Breast epithelium (tissue), 3 donors: ENCODE results near the gene NFIX.

Source experiments
- POLR2A ChIP-seq: fragments of 450-650 bp; IDR thresholded peaks from one replicate; pipeline ENCODE4 v1.6.1; 2016; ENCODE audit warnings: antibody characterized with exemption, mild to moderate bottlenecking, moderate library complexity
- POLR2AphosphoS5 ChIP-seq, 3 donors: sonication (generic); formaldehyde crosslinking; IDR thresholded peaks; one replicate each; pipeline ENCODE4 v1.6.1; 2017; ENCODE audit warnings: antibody characterized with exemption in 3 of 3

DNA sequence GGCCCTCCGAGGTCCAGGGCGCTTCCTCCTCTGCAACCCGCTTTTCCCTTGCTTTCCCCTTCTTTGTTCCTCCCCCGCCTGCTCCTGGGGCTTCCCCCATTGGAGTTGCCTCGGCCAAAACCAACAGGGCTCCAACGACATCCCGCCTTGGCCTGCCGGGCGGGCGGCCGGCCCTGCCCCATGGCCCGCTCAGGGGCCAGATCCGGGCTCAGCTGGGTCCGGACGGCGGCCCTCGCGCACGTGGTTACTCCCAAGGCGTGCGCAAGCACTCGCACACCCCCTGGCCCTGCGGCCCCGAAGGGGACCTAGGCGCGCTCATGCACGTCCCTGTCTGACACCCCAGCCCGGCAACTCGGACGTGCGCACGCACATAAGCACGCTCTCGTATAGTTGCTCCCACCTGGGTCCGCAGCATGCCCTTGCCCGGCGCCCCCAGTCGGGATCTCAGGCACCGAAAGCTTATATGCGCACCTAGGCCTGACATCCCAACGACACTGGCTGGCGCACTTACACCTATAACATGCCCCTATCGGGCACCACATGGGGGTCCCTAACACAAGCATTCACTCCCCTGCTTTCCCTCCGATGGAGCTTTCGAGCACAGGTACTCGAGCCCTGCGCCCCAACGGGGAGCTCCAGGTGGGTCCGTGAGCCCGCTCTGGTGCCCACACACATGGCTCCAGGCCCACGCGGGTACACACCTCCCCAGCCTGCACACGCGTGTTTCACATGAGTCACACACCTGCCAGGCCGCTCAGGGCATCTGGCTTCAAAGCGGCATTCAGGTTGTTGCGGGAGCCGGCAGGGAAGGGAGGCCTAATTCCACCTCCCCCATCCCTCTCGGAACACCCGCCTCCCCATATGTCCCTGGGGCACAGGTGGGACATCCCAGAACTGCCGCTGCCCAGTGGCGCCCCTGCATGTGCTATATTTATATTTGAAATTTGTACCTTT is 15.0 kb downstream of the NFIX start:
- peak; percentile 10 for TF ChIP-seq POLR2A
- TF ChIP-seq POLR2AphosphoS5 (IDR thresholded peaks at IDR 0.05), result peak in 1 of 3 donors; percentile 41
